Endometrial microvascular endothelial cells (primary cell): ENCODE measurements around the gene TUBB1. TPM values are rescaled to one million over a fixed set of nuclear protein-coding genes. Genes with fewer than 3 reads are reported as not detected.

ENCODE experiments used
- in situ Hi-C: cut with HindIII; loops from 2 replicates; pipeline ENCODE4 v1.10.0; 2017; ENCODE audit warnings: low sequenced_read_pairs, low pct_unique_long_range_greater_than_20kb; ENCODE audit errors: inconsistent ontology term
- total RNA-seq: library from RNA; depleted of rRNA; stranded (reverse); fragments of >200 nt; gene quantifications from one replicate; pipeline ENCODE4 v1.2.3, GENCODE V29; 2015; ENCODE audit errors: inconsistent ontology term

TUBB1 gene
- total RNA-seq, 1 donor from 2014 or later: not detected

GRCh38 chr20:58987790-58988564 lies 31.3 kb upstream of the TUBB1 start:
- in situ Hi-C loops: no loop called here

- in situ Hi-C loops: no loop called here
Measured at GRCh38 chr20:58988565-58988882, 30.7 kb upstream of the TUBB1 start.

GRCh38 chr20:58989196-58989595 lies 30.0 kb upstream of the TUBB1 start:
- in situ Hi-C loops: no loop called here

- in situ Hi-C loops: no loop called here
Measured at GRCh38 chr20:58990651-58991445, 28.4 kb upstream of the TUBB1 start.

- in situ Hi-C loops: no loop called here
Measured at GRCh38 chr20:58991715-58992114, 27.5 kb upstream of the TUBB1 start.

- in situ Hi-C loops: no loop called here
Measured at GRCh38 chr20:58992911-58993310, 26.3 kb upstream of the TUBB1 start.

- in situ Hi-C loops: no loop called here
Measured at GRCh38 chr20:58993332-58994248, 25.6 kb upstream of the TUBB1 start.

- in situ Hi-C loops: no loop called here
Measured at GRCh38 chr20:58994390-58995159, 24.7 kb upstream of the TUBB1 start.

GRCh38 chr20:58995461-58996225 lies 23.6 kb upstream of the TUBB1 start:
- in situ Hi-C loops: no loop called here

GRCh38 chr20:58996226-58996611 lies 23.0 kb upstream of the TUBB1 start:
- in situ Hi-C loops: no loop called here

GRCh38 chr20:58997141-58997770 lies 22.0 kb upstream of the TUBB1 start:
- in situ Hi-C loops: no loop called here

GRCh38 chr20:58998656-58999055 lies 20.6 kb upstream of the TUBB1 start:
- in situ Hi-C loops: no loop called here

- in situ Hi-C loops: loop anchor here (25.0 kb wide), 1 partner anchor 138 kb away; the partner anchor contains the start of genes GNAS and GNAS-AS1
Measured at GRCh38 chr20:59000326-59000725, 18.9 kb upstream of the TUBB1 start.

- in situ Hi-C loops: loop anchor here (25.0 kb wide), 1 partner anchor 139 kb away; the partner anchor contains the start of genes GNAS and GNAS-AS1
Measured at GRCh38 chr20:59001068-59001448, 18.2 kb upstream of the TUBB1 start.

- in situ Hi-C loops: loop anchor here (25.0 kb wide), 1 partner anchor 139 kb away; the partner anchor contains the start of genes GNAS and GNAS-AS1
Measured at GRCh38 chr20:59001449-59002171, 17.6 kb upstream of the TUBB1 start.

- in situ Hi-C loops: loop anchor here (25.0 kb wide), 1 partner anchor 140 kb away; the partner anchor contains the start of genes GNAS and GNAS-AS1
Measured at GRCh38 chr20:59002388-59002787, 16.8 kb upstream of the TUBB1 start.
